ENCODE measurements around the gene FREM1.

Gene FREM1

DNA sequence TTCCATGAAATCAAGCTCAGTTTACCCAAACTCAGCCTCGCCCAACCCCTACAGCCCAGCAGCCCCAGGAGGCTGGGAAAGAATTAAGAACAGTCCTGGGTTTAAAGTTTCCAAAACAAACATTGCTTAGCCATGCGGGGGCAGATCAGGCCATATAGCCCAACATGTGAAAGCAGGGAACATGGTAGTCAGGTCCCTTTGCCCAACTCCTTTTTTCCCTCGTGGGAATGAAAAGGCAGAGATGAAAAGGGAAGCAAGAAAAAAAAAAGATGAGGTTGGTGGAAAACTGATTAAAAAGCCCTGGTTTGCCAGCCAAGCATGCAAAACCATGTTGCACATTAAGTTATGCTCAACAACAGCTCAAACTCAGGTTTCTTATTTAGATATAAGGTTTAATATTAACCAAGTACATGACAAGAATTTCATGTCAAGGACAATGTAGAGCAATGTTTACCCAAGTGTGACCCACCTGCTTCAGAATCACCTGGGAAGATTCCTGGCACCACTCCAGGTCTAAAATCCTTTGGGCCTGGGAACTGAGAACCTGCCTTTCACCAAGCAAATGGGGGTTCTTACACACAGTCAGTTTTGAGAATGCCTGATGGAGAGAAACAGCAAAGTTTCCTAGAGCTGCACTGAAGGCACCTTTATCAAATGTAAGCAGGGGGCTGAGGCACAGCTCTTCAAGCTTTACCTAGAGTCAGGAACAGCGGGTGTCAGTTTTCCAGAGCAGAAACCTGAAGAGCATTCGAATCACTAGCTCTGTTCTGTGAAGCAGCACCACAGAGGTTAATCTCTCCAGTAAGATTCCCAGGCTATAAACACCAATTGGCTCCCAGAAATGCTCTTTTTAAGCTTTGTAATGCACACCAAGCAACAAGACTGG lies 1.7 kb downstream of the FREM1 start:
- DNase-seq, result no peak

DNA sequence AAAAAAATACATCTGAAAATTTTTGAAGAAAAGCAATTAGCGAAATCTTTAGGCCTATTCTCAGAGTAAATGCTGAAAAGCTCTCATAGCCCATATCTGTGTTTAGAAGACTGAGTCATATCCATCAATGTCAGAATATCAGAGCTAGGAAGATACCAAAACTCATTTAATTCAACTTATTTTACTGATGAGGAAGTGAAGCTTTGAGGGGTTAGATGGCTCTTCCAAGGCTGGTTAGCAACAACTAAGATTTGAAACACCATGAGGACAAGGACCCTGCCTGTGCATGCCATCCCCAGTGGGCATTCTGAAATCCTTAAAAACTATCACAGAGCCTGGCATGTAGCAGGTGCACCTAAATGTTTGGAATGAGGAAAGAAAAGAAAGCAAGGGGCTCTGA lies 2.5 kb downstream of the FREM1 start:
- DNase-seq, result no peak

DNA sequence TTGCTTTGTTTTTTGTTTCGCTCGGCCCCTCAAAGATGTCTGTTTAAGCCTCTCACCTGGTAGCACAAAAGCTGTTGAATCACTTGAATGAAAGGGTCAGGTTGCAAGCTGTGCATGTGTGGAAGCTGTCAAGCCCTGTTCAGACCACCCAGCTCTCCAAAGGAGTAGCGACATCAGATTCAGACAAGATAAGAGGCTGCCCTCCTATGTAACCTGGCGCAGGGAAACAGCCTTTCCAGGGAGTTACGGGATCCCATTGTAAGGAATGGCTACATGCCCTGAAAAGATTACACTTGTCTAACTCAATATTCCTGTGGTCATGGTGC lies 2.9 kb downstream of the FREM1 start:
- no peak for DNase-seq

DNA sequence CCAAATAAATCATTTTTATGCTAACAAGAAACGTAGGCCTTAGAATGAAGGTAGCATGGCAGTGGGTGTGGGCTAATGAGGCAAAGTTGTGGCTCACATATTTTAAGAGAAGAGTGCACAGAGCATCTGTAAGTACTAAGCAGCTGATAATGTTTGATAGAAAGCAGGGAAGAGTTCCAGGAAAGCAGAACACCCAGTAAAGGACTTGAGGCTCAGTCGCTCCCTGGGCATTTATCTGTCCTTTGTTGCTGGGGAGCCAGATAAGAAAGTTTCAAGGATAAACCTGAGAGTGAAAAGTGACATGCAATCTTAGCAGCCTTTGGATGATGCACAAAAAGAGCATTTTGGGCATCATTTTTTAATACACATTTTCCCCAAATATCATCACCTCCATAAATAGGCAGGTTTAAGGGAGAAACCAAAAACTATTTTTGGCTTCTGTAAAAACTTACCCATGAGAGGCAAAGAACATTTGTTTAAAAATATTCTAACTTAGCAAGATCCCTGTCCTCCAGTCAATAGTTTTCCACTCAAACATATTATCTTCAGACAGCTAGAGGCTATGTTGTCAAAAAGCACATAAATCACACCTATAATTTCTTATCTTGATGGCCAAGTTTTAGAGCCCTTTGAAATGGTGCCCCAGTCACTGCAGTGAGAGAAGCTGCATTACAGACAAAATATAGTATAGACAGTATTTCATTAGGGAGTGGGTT lies 3.4 kb downstream of the FREM1 start:
- DNase-seq, result no peak

DNA sequence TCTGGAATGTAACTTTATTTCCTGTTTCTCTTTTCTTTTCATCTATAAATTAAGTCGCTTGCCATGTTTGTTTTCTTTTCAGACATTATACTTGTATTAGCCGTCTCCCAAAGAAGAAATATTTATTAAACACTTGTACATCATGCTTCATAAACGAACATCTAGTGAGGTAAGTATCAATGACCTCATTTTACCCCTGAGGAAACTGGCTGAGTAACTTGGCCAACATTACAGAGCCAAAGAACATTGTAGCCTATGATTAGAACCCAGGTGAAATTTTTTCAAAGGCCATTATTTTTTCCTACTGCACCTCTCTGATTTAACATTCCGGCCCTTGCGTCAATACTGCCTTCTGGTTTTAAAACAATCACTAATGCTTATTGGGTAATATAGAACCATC lies 4.2 kb downstream of the FREM1 start:
- no peak for DNase-seq

DNA sequence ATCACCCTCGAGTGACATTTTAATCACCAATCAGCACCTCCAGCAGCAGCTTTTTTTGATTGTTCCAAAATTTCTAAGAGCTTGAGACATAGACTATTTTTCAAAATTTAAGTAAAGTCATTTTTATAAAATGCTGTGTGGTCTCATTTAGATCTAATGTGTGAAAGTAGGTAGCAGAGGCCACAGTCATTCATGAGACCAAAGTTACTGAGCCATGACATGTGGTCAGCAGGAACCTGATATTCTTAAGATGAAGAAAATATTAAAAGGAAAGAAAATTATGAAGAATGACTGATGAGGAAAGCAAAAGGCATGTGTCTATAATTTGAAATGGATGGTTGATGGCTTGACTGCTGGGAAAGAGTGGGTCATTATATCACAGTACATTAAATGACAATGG lies 7.2 kb downstream of the FREM1 start:
- DNase-seq, result no peak

DNA sequence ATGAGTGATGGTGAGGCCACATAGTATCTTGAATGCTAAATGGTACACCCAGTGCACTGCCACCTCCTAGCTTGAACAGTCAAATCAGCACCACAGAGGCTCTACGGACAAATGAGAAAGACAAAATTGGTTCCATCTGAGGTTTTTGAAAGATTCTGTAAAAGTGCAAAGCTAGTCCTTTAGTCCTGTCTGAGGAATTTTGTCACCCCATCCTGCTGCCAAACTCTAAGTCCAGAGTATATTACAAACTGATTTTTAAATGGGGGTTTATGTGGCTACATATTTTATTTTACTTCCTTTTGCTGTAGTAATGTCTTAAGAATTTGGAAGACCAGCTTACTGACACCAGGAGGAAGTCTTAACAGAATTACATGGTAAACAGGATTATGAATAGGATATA lies 7.7 kb downstream of the FREM1 start:
- no peak for DNase-seq

DNA sequence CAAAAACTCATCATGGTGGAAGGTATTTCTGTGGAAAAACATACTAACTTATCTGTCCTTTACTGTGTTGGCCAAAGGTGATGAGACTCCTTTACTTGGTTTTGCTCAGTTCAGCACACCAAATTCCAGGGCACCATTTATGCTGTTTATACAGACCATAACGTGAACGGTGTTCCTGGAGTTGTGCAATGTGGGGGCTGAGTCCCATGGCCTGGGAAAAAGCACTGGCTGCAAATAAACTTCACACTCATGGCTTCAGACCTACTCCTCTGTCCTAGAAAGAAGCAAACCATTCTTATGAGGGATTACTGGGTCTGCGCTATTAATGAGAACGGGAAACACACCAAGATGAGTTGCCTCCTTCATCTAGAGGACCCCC lies 10.4 kb downstream of the FREM1 start:
- no peak for DNase-seq

DNA sequence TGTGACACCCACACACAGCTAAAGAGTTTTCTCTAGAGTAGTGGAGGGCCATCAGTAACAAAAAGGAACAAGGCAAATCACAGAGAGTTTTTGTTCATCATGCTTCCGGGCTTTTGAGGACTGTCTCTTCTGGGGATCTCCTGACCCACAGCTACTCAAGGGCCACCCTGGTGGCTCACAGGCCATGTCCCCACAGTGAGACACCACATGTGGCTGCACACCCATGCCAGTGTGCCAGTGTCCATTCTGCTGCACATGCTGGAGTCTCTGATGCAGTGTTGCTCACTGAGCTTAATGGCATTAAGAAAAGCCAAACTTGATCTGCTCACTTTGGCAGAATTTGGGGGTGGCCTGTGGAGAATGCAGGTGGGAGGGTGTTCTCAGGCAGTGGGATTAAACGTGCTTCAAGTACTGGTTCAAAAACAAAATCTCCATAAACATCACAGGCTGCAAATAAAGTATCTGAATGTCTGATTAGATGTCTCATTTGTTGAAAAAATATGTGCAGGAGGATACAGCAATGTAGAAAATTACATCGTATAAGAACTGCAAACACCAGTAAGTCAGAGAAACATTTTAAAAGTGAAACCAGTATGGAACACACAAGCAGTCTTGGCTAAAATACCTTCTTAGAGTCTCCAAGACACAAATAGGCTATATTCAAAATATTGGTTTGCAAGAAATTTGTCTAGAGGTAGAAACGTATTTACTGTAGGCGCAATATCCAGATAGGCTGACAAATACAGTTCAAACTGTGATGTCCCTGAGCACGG lies 11.0 kb downstream of the FREM1 start:
- no peak for DNase-seq

DNA sequence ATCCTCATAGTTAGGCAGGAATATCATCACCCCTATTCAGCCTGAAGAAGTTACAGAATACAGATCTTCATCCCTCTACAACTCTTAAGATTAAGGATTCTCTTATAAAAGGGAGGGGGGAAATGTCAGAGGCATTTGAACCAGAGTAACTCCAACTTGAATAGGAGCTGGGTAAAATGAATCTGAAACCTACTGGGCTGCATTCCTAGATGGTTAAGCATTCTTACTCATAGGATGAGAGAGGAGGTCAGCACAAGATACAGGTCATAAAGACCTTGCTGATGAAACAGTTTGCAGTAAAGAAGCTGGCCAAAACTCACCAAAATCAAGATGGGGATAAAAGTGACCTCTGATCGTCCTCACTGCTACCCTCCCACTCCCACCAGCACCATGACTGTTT lies 14.4 kb downstream of the FREM1 start:
- DNase-seq, result no peak

DNA sequence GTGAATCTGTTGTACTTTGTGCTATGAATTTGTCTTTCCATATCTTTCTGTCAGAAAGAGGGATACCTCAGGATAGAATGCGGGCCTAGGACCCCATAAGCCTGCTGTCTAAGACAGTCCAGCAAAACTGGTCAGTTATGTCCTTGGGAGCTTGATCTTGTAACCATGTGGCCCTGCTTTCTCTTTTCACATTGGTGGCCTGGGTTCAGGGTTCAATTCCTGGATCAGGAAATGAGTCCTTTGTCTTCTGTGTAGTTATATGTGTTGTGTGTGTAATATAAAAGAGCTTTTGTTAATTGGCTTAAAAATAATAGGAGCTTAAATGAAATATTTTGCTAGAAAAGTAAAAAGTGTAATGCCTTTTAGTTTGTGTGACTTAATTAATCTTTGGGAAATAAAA lies 16.9 kb downstream of the FREM1 start:
- DNase-seq, result no peak

DNA sequence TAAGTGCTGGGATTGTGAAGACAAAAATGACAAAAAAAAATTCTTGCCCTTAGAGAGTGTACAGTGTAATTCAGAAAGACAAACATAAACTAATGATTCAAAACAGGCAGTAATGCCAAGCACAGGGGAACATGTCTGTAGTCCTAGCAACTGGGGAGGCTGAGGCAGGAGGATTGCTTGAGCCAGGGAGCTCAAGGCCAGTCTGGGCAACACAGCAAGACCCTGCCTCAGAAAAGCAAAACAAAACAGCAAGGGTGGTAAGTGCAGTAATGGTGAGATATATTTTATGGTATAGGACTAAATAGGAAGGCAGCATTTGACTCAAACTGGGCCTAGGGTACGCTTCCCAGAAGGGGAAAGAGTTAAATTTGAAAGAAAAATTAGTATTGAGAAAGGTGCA lies 18.9 kb downstream of the FREM1 start:
- no peak for DNase-seq

DNA sequence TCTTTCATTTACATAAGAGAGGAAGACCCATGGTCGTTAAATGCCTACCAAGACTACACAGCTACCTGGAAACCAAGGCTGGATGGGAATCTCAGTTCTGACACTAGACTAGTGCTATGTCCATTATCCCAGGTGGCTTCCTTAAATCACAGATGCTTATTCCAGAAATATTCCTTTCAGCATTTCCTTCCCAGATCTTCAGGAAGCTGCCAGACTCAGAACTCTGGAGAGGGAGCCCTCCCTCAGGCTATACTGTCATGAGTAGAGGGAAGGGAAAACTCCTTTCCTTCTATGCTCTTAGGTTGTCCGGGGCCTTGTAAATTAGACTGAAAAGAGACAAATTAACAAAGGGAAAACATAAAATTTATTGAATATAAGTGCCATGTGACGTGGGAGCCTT lies 20.8 kb downstream of the FREM1 start:
- no peak for DNase-seq

DNA sequence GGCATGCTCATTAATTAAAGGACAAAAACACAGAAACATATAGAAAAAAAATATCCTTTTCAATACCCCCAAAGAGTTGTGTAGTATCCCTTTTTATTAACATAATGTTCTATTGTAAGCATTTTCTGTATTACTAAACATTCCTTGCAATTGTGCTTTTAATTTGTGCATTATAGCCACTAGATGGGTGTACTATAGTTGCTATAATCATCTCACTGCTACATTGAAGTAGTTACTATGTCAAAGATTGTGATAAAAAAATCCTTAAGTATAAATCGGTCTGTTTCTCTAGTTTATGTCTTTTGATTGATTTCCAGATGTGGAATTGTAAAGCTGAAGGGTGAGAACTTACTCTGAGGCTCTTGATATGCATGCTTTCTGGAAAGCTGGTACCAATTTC lies 21.4 kb downstream of the FREM1 start:
- no peak for DNase-seq

DNA sequence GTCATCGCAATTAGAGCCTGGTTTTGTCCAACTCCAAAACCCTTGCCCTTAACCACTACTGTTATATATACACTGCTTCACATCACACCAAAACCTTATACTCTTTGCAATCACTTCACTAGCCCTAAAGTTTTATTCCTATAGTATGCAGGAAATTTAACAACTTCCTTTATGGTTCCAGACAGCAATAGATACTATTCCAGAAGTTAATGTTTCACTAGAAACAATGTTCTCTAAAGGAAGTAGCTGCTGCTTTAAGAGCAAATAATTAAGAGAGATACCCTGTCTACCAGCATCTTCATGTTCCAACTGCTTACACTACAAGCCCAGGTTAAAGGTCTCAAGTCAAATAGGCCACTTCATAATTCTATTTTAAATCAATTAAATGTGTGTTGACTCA lies 22.0 kb downstream of the FREM1 start:
- no peak for DNase-seq

DNA sequence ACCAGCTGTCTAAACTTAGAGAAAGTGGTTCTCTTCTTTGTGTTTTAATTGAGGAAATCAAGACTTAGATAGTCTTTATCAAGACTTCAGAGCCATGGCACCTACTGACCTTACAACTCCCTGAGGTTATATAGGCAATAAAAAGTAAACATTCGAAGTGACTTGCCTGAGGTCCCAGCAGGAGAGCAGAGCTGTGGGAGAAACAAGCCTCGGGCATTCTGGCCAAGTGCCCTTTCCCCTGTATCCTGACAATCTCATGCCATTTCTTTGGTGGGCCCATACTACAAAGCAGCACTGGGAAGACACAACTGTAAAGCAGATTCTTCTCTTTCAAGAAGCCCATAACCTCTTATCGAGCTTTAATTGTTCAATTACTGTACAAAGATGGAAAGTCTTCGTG lies 23.1 kb downstream of the FREM1 start:
- DNase-seq, result no peak

DNA sequence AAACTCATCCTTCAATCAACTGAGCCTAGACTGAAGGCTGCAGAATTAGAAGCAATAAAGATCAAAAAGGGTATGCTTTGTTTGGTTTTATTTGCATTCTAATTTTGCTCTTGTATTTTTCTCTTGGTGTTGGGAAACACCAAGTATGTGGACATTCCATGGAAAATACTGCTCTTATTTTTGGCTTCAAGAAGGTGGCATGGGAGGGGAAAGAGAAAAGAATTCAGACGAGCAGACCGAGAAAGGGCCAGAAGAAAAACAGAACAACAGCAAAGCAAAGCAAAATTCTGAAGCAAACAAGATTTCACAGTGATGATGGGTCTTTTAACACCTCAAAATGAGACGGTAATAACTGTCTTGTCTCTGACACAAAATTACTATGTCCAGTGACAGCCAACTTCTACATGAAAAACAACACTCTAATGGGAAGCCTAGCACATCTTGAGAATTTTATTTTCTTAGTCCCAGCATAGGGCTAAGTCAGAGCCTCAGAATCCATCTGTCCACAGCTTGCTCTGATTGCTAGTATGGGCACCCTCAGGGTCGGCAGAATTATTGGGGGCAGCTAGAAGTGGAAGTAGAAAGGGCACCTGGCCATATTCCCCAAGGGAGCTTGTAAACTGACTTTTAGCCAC lies 26.8 kb downstream of the FREM1 start:
- no peak for DNase-seq

DNA sequence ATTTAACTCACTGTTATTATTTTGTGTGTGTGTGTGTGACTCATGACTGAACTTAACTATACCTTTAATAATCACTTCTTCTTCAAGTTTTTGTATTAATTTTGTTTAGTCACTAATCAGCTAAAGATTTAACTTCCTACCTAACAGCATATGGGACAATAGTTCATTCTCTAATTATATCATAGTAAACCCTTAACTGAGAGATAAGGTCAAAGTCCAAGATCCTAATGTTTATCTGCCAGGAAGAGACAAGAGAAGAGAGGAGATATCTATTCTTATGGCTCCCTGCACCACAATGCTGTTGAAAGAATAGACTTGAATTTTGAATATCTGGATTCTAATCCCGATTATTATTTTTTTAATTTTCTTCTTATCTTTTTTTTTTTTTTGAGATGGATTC lies 28.1 kb downstream of the FREM1 start:
- DNase-seq, result no peak

DNA sequence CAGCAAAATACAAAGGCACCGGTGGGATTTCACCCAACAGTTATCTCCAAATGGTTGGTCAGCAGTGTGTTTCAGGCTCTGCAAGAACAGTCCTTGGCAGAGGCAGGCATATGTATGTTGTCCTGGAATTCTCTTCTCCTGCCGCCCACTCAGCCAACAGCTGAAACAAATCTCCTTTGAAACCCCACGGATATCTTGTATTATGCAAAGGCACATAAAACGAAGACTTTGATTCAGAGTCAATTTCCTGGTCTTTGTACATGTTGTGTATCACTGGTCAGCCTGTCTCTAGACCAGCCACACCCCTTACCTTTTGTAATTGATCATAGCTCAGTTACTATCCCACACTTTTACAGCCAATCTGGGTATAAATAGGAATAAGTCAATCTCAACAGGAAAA lies 29.2 kb downstream of the FREM1 start:
- no peak for DNase-seq

DNA sequence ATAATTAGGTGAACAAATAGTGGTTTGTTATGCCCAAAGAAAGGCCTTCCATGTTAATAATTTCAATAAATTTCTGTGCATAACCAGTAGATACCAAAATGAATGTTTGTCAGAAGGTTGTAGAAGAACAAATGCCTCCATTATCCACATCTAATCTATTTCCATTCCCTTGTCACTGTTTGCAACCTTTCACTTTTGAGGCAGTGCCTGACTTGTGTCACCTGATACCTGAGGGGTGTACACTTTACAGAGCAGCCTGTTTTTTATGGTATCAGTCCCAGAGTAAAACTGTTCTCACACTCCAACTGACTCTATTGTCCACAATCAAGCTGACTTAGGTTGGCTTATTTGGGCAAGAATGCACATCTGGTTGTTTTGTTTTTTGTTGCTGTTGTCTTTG lies 40.1 kb downstream of the FREM1 start:
- no peak for DNase-seq

DNA sequence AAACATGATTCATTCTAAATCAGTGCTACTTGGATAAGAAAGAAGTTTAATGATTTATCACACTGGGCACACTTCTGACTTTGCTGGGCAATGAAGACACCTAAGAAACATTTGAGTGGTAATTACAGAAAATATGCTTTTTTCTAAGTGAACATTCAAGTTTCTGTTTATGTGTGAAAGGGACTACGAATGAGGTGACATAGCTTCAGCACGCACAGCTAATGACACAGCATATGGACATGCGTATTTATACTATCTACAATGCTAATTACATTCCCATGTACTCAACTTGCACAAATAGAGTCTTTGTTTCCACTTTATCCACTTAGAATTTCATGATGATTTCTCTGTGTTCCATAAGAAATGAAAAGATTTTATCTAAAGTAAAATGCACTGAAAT lies 40.6 kb downstream of the FREM1 start:
- DNase-seq, result no peak

DNA sequence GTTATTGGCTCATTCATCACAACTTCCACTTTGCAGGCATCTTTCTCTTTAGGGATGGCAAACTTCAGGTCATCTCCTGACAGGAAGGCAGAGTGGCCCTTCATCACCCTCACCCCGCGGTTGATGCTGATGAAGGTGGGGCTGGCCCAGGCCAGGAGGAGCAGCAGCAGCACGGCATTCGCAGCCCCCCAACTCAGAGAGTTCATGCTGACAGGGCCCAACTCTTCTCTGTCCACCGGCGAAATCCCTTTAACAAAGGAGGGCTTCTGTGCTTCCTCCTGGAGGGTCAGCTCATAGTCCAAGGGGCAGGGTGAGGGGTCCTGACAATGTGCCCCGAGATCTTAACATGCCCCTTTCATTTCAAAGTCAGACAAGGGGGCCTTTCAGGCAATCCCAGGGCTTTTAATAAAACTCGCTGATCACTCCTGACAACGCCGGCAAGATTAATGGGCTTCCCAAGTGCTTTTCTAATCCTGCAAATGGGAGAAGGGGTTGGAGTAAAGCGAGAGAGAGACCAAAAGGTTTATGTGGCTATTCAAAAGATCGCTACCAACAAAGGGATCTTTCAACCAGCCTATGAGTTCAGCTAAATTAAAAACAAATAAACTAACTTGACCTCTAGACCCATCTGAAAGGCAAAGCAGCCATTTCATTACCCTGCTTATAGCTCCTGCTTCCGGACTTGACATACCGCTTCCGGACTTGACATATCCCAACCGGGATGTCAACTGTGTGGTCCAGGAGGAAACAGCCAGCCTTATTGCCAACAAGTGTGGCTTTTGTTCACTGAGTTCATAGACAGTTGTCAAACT lies 41.2 kb downstream of the FREM1 start:
- DNase-seq, result no peak

DNA sequence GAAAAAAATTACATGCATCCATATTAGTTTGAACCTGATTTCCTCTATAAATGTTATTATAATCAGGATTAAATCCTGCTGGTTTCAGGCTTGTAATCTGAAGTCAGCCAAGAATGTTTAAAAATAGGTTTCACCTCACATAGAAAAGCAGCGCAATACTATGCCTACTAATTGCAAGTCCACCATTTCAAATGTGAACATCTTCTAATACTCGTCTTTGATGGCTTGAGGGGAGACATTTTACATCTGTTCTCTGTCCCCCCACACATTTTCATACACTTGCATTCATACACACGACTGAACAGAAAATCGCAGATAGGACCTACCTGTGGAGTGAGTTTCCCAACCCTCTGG lies 41.8 kb downstream of the FREM1 start:
- DNase-seq, result no peak

All from cortex of kidney (tissue), 1 donor.